SU-DHL-6 (cell line): ENCODE measurements around the gene MED15.
"Not testable (repeated sequence)": the region's sequence is repeated elsewhere in the genome, so short reads cannot be mapped to it uniquely, and the experiment has no call there.

ENCODE experiments used
- H2AFZ ChIP-seq: fragments of 200-600 bp; sonication (generic); 2 replicates; pipeline ENCODE4 v1.6.1; 2014; ENCODE audit warnings: low read depth, mild to moderate bottlenecking, moderate library complexity, mixed read lengths, antibody characterized with exemption, low read length; ENCODE audit not compliant: severe bottlenecking
- H3F3A ChIP-seq: fragments of 200-600 bp; shearing (Covaris generic); 2 replicates; pipeline ENCODE4 v1.6.0; 2016; ENCODE audit warnings: antibody characterized with exemption, mild to moderate bottlenecking; ENCODE audit not compliant: insufficient read depth
- H3K27ac ChIP-seq: fragments of 200-600 bp; sonication (generic); 2 replicates; pipeline ENCODE4 v1.5.1; 2016; ENCODE audit warnings: low read depth, mild to moderate bottlenecking, low read length, moderate library complexity, mixed read lengths
- H3K27me3 ChIP-seq: fragments of 200-600 bp; sonication (generic), shearing (Covaris generic); 2 replicates; pipeline ENCODE4 v1.6.0; 2014; ENCODE audit warnings: mild to moderate bottlenecking, low read length
- H3K36me3 ChIP-seq: fragments of 200-600 bp; sonication (generic); 2 replicates; pipeline ENCODE4 v1.6.1; 2014; ENCODE audit warnings: mild to moderate bottlenecking, low read length, mixed read lengths
- H3K4me2 ChIP-seq: fragments of 300-600, 200-600 bp; shearing (Covaris generic), sonication (generic); 2 replicates; pipeline ENCODE4 v1.6.0; 2014; ENCODE audit warnings: low read length, low read depth, mild to moderate bottlenecking; ENCODE audit not compliant: poor library complexity, severe bottlenecking
- H3K4me3 ChIP-seq: fragments of 200-600 bp; sonication (generic); 2 replicates; pipeline ENCODE4 v1.5.1; 2014; ENCODE audit warnings: antibody characterized with exemption, low read length, mild to moderate bottlenecking, mixed read lengths; ENCODE audit not compliant: insufficient read depth, poor library complexity, severe bottlenecking
- H3K79me2 ChIP-seq: fragments of 200-600 bp; sonication (generic); 2 replicates; pipeline ENCODE4 v1.6.1; 2014; ENCODE audit warnings: mild to moderate bottlenecking, low read length, moderate library complexity; ENCODE audit not compliant: insufficient read depth
- H3K9ac ChIP-seq: fragments of 200-600 bp; sonication (generic); 2 replicates; pipeline ENCODE4 v1.7.0; 2014; ENCODE audit warnings: mild to moderate bottlenecking, low read length
- H3K9me2 ChIP-seq: fragments of 200-600 bp; sonication (generic); replicated peaks from 2 replicates; pipeline ENCODE4 v1.6.1; 2014; ENCODE audit warnings: low read length; ENCODE audit not compliant: insufficient read depth
- H3K9me3 ChIP-seq: fragments of 200-600 bp; sonication (generic); 2 replicates; pipeline ENCODE4 v1.6.1; 2014; ENCODE audit warnings: low read length, mixed read lengths; ENCODE audit not compliant: insufficient read depth
- H4K20me1 ChIP-seq: fragments of 200-600 bp; sonication (generic); 2 replicates; pipeline ENCODE4 v1.6.1; 2014; ENCODE audit warnings: low read depth, mild to moderate bottlenecking, antibody characterized with exemption, low read length, moderate library complexity, mixed read lengths
- CTCF ChIP-seq: fragments of 200-600 bp; sonication (generic); IDR thresholded peaks from one replicate; pipeline ENCODE4 v1.5.1; 2017; ENCODE audit warnings: antibody characterized with exemption, mild to moderate bottlenecking, low read length, moderate library complexity; ENCODE audit not compliant: insufficient read depth, poor library complexity, severe bottlenecking
- EZH2phosphoT487 ChIP-seq: fragments of 200-600 bp; sonication (generic), shearing (Covaris generic); conservative IDR thresholded peaks from 2 replicates; pipeline ENCODE4 v1.6.1; 2018; ENCODE audit warnings: mild to moderate bottlenecking, antibody characterized with exemption, low read length, moderate library complexity, mixed read lengths

The MED15 gene

GRCh38 chr22:20479612-20480196 lies 27.7 kb upstream of the MED15 start:
- no peaks in the 10 kb centered on the region for H3K27me3 ChIP-seq
- no peaks in the 10 kb centered on the region for H3K79me2 ChIP-seq
- H3K4me3 ChIP-seq: no peak overlapping the region
- H3K27ac ChIP-seq: no peak overlapping the region
- H3K9ac ChIP-seq: no peak overlapping the region
- H3K9me3 ChIP-seq: no peaks in the 10 kb centered on the region
- TF ChIP-seq CTCF: no peak
- no peak for TF ChIP-seq EZH2phosphoT487
- H2AFZ ChIP-seq: no peak overlapping the region
- no peaks in the 10 kb centered on the region for H3K9me2 ChIP-seq
- no peaks in the 10 kb centered on the region for H3K36me3 ChIP-seq
- H3K4me2 ChIP-seq: no peak overlapping the region
- no peaks in the 10 kb centered on the region for H4K20me1 ChIP-seq
- H3F3A ChIP-seq: no peaks in the 10 kb centered on the region

- not testable (repeated sequence) for H3K27ac ChIP-seq, H4K20me1 ChIP-seq, H3F3A ChIP-seq, H2AFZ ChIP-seq, H3K9ac ChIP-seq, H3K79me2 ChIP-seq, H3K27me3 ChIP-seq, H3K4me3 ChIP-seq, H3K36me3 ChIP-seq, H3K9me3 ChIP-seq, H3K9me2 ChIP-seq, H3K4me2 ChIP-seq
These were observed 24.3 kb upstream of the MED15 start for GRCh38 chr22:20483143-20483506.

- Histone ChIP-seq H3K36me3 (no peaks in the 10 kb centered on the region), H2AFZ (no peak overlapping the region), H3K9me2 (no peaks in the 10 kb centered on the region), H3K27me3 (no peaks in the 10 kb centered on the region), H3K79me2 (no peaks in the 10 kb centered on the region), H3F3A (no peaks in the 10 kb centered on the region), H3K27ac (no peak overlapping the region), H3K4me3 (no peak overlapping the region), H4K20me1 (no peaks in the 10 kb centered on the region), H3K4me2 (no peak overlapping the region), H3K9ac (no peak overlapping the region), H3K9me3 (no peaks in the 10 kb centered on the region)
- TF ChIP-seq EZH2phosphoT487 (no peak), CTCF (no peak)
These were observed 23.6 kb upstream of the MED15 start for GRCh38 chr22:20483771-20484170.

GRCh38 chr22:20484948-20485683 lies 22.3 kb upstream of the MED15 start:
- H3K9me3 ChIP-seq: no peaks in the 10 kb centered on the region
- H2AFZ ChIP-seq: no peak overlapping the region
- no peaks in the 10 kb centered on the region for H3K79me2 ChIP-seq
- no peaks in the 10 kb centered on the region for H3K27me3 ChIP-seq
- H4K20me1 ChIP-seq: no peaks in the 10 kb centered on the region
- H3K9ac ChIP-seq: no peak overlapping the region
- TF ChIP-seq CTCF (no peak), EZH2phosphoT487 (no peak)
- H3F3A ChIP-seq: no peaks in the 10 kb centered on the region
- H3K9me2 ChIP-seq: no peaks in the 10 kb centered on the region
- no peaks in the 10 kb centered on the region for H3K36me3 ChIP-seq
- H3K4me2 ChIP-seq: no peak overlapping the region
- no peak overlapping the region for H3K4me3 ChIP-seq
- H3K27ac ChIP-seq: no peak overlapping the region
